Measurements from ENCODE around the gene LMO3.

GRCh38 chr12:16593546-16593945, 12.4 kb downstream of the LMO3 start:
- no peak for TF ChIP-seq POLR2A (IDR thresholded peaks at IDR 0.05)
- no peak for TF ChIP-seq CTCF (IDR thresholded peaks at IDR 0.05)
